ENCODE data around the gene C9orf78.

Gene C9orf78

GRCh38 chr9:129879103-129879699 lies 44.1 kb upstream of the C9orf78 start:
- no peak overlapping the region for H3K4me3 ChIP-seq (ENCODE audit: low read depth, low read length)
- TF ChIP-seq CTCF (IDR thresholded peaks at IDR 0.05; ENCODE audit: control insufficient read depth, extremely low read depth, insufficient read depth) = no peak
- DNase-seq (ENCODE audit: low read depth) = no peak

DNA sequence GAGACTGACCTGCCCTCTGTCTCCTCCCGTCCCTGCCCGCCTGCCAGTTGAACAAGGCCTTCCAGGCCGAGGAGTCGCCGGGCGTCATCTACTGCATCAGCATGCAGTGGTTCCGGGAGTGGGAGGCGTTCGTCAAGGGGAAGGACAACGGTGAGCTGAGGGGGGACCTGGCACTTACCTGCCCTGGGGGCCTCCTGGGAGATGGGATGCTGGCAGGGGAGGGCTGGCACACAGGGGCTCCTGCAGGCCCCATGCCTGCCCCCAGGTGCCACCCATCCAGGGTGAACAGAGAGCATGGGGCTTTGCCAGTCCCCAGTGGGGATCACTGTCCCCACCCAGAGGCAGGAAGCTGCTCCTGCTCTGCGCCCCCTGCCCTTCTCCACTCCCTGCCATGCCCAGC lies 43.2 kb upstream of the C9orf78 start:
- DNase-seq (ENCODE audit: low read depth) = no peak
- H3K4me3 ChIP-seq (ENCODE audit: low read depth, low read length) = no peak overlapping the region
- TF ChIP-seq CTCF (IDR thresholded peaks at IDR 0.05; ENCODE audit: control insufficient read depth, extremely low read depth, insufficient read depth) = no peak

GRCh38 chr9:129876815-129877214 lies 41.7 kb upstream of the C9orf78 start:
- DNase-seq (ENCODE audit: low read depth) = no peak
- no peak for TF ChIP-seq CTCF (IDR thresholded peaks at IDR 0.05; ENCODE audit: control insufficient read depth, extremely low read depth, insufficient read depth)
- no peak overlapping the region for H3K4me3 ChIP-seq (ENCODE audit: low read depth, low read length)

DNA sequence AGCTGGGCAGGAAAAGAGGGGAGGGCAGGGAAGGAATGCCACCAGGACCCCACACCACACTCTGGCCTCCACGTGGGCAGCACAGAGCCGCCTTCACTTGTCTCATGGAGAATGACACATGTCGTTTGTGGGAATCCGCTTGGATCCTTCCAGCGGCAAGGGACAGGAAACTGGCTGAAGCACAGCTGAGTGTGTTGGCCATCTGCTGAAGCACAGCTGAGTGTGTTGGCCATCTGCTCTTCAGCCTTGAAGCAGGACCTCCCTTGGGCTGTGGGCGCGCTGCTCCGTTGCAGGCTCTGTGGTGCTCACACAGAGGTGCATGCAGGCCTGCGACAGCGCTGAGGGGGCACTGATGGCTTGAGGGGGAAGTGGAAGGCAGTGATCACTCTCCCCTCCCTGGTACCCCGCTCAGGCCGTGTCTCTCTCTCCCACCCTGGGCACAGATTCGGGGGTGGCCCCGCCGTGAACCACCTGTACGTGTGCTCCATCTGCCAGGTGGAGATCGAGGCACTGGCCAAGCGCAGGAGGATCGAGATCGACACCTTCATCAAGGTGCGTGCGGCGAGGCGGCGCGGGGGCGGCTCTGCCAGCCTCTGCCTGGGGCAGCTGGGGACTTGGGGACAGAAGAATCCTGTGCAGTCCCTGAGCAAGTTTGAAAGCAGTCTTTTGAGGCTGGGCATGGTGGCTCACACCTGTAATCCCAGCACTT lies 40.8 kb upstream of the C9orf78 start:
- no peak for TF ChIP-seq CTCF (IDR thresholded peaks at IDR 0.05; ENCODE audit: control insufficient read depth, extremely low read depth, insufficient read depth)
- no peak overlapping the region for H3K4me3 ChIP-seq (ENCODE audit: low read depth, low read length)
- no peak for DNase-seq (ENCODE audit: low read depth)

DNA sequence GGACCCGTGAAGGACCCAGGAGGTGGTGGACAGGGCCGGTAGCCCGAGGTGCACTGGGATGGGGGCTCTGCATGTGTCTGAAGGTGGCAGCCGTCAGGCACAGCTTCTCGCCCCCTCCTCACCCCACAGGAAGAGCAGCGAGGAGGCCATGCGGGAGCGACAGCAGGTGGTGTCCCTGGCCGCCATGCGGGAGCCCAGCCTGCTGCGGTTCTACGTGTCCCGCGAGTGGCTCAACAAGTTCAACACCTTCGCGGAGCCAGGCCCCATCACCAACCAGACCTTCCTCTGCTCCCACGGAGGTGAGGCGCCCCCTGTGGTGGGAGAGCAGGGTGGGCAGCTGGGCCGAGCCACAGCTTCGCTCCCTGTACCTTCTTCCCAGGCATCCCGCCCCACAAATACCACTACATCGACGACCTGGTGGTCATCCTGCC lies 40.1 kb upstream of the C9orf78 start:
- 0 out of 2 replicates have a peak, but pooled peaks have one; percentile 17 for TF ChIP-seq CTCF (IDR thresholded peaks at IDR 0.05; ENCODE audit: control insufficient read depth, extremely low read depth, insufficient read depth)
- DNase-seq (ENCODE audit: low read depth) = no peak
- H3K4me3 ChIP-seq (ENCODE audit: low read depth, low read length) = no peak overlapping the region

GRCh38 chr9:129874261-129875101 lies 39.4 kb upstream of the C9orf78 start:
- TF ChIP-seq CTCF (IDR thresholded peaks at IDR 0.05; ENCODE audit: control insufficient read depth, extremely low read depth, insufficient read depth) = no peak
- no peak overlapping the region for H3K4me3 ChIP-seq (ENCODE audit: low read depth, low read length)
- no peak for DNase-seq (ENCODE audit: low read depth)
